GM21825 (cell line): ENCODE measurements around the gene S1PR2.
A peak's percentile ranks its signal among the peaks of the same experiment; 100 is the strongest.
"Not testable (repeated sequence)": the region's sequence is repeated elsewhere in the genome, so short reads cannot be mapped to it uniquely, and the experiment has no call there.

Source experiments
- ATAC-seq: cut with Tn5 transposase; IDR thresholded peaks from one replicate; pipeline ENCODE4 v1.9.1; 2021; ENCODE audit warnings: mild to moderate bottlenecking, moderate library complexity; ENCODE audit not compliant: unreplicated experiment

S1PR2 gene

DNA sequence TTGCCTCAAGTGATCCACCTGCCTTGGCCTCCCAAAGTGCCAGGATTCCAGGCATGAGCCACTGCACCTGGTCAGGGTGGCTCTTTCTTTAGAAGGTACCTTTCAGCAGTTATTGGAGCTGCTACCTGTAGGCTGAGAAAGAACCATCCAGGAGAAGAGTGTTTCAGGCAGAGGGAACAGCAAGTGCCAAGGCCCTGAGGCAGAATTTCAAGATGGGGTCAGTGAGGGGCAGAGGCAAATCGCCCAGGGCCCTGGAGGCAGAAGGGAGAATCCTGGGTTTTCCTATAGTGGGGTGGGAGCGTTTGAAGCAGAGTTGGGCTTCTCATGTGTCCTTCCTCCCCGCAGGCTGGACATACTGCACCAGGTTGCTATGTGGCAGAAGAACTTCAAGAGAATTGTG, 23.1 kb upstream of the S1PR2 start:
- ATAC-seq: no peak

GRCh38 chr19:10252707-10253106, 21.6 kb upstream of the S1PR2 start:
- no peak for ATAC-seq

GRCh38 chr19:10251792-10252694, 20.9 kb upstream of the S1PR2 start, which contains the start of gene MRPL4:
MRPL4 (plus strand) TSS chr19:10252214; CDS start chr19:10252254, 40 bp downstream.
- ATAC-seq: peak; percentile 76

- ATAC-seq: no peak
These were observed 15.4 kb upstream of the S1PR2 start for GRCh38 chr19:10246511-10246910.

- ATAC-seq: no peak
These were observed 14.2 kb upstream of the S1PR2 start for GRCh38 chr19:10245189-10245939.

DNA sequence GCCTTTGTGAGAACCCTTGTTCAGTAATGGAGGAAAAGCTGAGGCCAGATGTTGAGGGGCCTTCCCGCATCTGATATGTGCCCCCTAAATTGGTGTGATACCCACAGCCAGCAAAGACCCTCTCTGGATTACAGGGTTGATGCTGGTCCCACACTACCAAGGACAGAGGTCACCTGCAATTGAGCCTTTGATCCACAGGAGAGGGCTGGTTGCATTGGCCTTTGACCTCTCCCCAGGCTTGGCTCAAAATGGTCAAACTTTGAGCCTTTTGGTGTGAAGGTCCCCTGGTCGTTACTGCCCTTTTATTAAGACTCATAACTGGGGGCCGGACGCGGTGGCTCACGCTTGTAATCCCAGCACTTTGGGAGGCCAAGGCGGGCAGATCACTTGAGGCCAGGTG, 12.5 kb upstream of the S1PR2 start:
- no peak for ATAC-seq

DNA sequence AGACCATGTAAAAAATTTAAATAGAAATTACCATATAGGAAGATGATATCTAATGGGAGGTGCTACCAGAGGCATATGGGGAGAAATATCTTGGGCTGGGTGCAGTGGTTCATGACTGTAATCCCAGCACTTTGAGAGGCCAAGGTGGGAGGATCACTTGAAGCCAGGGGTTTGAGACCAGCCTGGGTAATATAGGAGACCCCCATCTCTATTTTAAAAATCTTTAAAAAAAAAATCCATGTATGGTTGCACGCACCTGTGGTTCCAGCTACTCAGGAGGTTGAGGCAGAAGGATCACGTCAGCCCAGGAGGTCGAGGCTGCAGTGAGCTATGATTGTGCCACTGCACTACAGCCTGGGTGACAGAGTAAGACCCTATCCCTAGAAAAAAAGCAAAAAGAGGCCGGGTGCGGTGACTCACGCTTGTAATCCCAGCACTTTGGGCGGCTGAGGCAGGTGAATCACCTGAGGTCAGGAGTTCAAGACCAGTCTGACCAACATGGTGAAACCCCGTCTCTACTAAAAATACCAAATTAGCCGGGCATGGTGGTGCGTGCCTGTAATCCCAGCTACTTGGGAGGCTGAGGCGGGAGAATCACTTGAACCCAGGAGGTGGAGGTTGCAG, 10.8 kb upstream of the S1PR2 start:
- ATAC-seq: not testable (repeated sequence)

GRCh38 chr19:10238172-10238783, 7.1 kb upstream of the S1PR2 start:
- no peak for ATAC-seq

- no peak for ATAC-seq
These were observed 6.6 kb upstream of the S1PR2 start for GRCh38 chr19:10237702-10238101.

DNA sequence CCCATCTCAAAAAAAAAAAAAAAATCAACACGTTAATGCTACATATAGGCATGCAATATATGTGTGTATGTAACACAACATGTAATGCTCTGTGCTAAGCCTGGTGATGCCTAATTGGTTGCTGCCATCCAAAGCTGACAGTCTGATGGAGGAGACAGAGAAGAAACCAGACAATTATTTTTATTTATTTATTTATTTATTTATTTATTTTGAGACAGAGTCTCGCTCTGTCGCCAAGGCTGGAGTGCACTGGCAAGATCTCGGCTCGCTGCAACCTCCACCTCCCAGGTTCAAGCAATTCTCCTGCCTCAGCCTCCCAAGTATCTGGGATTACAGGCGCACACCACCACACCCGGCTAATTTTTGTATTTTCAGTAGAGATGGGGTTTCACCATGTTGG, 4.3 kb upstream of the S1PR2 start:
- ATAC-seq: not testable (repeated sequence)

- ATAC-seq: no peak
These were observed 3.9 kb upstream of the S1PR2 start for GRCh38 chr19:10235003-10235402.

GRCh38 chr19:10233946-10234345, 2.8 kb upstream of the S1PR2 start:
- no peak for ATAC-seq

DNA sequence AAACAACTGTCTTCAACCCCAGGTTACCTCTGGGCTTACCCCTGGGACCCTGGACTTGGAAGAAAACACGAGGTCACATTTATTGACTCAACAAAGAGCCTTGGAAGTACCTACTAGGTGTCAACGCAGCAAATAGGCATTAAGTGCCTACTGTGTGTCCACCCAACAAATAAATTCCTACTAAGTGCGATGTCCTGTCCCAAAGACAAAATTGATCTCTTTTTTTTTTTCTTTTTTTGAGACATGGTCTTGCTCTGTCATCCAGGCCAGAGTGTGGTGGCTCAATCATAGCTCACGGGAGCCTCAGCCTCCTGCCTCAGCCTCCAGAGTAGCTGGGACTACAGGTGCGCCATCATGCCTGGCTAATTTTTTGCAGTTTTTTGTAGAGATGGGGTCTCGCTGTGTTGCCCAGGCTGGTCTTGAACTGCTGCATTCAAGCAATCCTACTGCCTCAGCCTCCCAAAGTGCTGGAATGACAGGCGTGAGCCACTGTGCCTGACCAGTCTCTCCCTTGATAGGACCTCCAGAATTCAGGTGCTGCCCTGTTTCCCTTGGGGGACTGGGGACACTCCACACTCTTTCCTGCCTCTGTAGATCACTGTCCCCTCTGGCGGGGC, 589 bp upstream of the S1PR2 start:
- ATAC-seq: no peak

DNA sequence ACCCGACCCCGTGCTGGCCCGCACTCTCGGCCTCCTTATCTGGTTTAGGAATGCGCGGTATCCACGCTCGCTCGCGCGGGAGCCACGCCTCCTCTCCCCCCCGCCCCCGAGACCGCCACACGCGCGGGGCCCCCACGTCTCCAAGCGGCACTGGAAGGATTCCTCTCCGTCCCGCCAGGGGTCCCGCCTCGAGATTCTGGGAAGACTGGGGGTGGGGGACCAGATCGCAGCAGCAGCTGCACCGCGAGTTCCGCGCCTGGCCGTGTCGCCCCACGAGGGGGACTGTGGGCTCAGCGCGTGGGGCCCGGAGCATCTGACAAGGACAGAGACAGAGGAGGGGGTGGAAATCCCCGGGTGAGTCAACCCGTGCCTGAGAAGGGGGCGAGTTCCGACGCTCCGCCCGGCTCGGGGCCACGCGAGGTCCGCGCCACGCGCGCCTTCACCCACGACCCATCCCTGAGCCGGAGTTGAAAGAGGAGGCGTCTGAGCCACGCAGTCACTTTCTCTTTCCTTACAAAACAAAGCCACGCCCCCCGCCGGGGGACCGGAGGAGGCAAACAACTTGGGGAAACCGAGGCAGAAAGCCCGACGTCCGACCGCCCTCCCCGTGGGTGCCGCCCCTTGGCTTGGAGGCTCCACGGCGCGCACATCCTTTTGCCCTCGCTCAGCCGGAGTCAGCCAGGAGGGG, 814 bp downstream of the S1PR2 start:
- ATAC-seq: peak; percentile 19

- no peak for ATAC-seq
These were observed 2.2 kb downstream of the S1PR2 start for GRCh38 chr19:10228920-10229319.

GRCh38 chr19:10228393-10228792, 2.7 kb downstream of the S1PR2 start:
- ATAC-seq: no peak

- ATAC-seq: no peak
These were observed 3.8 kb downstream of the S1PR2 start for GRCh38 chr19:10227026-10227971.

GRCh38 chr19:10226376-10227025, 4.6 kb downstream of the S1PR2 start:
- no peak for ATAC-seq

GRCh38 chr19:10226021-10226375, 5.1 kb downstream of the S1PR2 start:
- no peak for ATAC-seq
